A673 (cell line): ENCODE results near the gene RALGAPA1. TPM values are rescaled to one million over a fixed set of nuclear protein-coding genes. Genes with fewer than 3 reads are reported as not detected.
A peak's percentile ranks its signal among the peaks of the same experiment; 100 is the strongest.
"Not testable (repeated sequence)": the region's sequence is repeated elsewhere in the genome, so short reads cannot be mapped to it uniquely, and the experiment has no call there.

Experiments
- Bru-seq: library from RNA; stranded (reverse); fragments of 400-500 nt; gene quantifications from one replicate; lab custom pipeline; 2021; lab: Mats Ljungman, UMichigan
- BruChase-seq, 2 experiments: library from RNA; stranded (reverse); fragments of 400-500 nt; gene quantifications; one replicate each; lab custom pipeline; 2021; lab: Mats Ljungman, UMichigan
- BruUV-seq: library from RNA; stranded (reverse); fragments of 400-500 nt; replicated peaks from 2 replicates; lab custom pipeline; 2021; lab: Mats Ljungman, UMichigan
- CTCF ChIA-PET: fragments of 300-600 bp; sonication (Branson Sonifier 250); formaldehyde crosslinking; loops from one replicate; lab custom pipeline; 2022; ENCODE audit warnings: antibody characterized with exemption; lab: Charles Lee
- POLR2A ChIA-PET: fragments of 300-600 bp; sonication (Branson Sonifier 250); formaldehyde crosslinking; loops from one replicate; lab custom pipeline; 2022; ENCODE audit warnings: antibody characterized with exemption; ENCODE audit not compliant: low non-redundant PET; lab: Charles Lee
- DNase-seq: peaks from one replicate; pipeline ENCODE4 v3.0.0-alpha.2; 2015; ENCODE audit warnings: low spot score
- H3K27ac ChIP-seq: fragments of 200-600 bp; sonication (generic); 2 replicates; pipeline ENCODE4 v1.5.1; 2016; ENCODE audit warnings: mixed run types, low read depth, mild to moderate bottlenecking, mixed read lengths, antibody characterized with exemption, low read length; ENCODE audit not compliant: poor library complexity, severe bottlenecking
- H3K27me3 ChIP-seq: fragments of 200-600 bp; sonication (generic); replicated peaks from 2 replicates; pipeline ENCODE4 v1.6.1; 2017; ENCODE audit warnings: mixed run types, low read depth, mild to moderate bottlenecking, mixed read lengths, antibody characterized with exemption, low read length; ENCODE audit not compliant: insufficient read depth, poor library complexity
- H3K36me3 ChIP-seq: fragments of 200-600 bp; sonication (generic); 2 replicates; pipeline ENCODE4 v1.6.1; 2016; ENCODE audit warnings: mixed run types, mild to moderate bottlenecking, mixed read lengths, antibody characterized with exemption, low read length; ENCODE audit not compliant: insufficient read depth, poor library complexity, severe bottlenecking
- H3K4me1 ChIP-seq: fragments of 200-600 bp; sonication (generic); 2 replicates; pipeline ENCODE4 v1.6.1; 2017; ENCODE audit warnings: mixed run types, mild to moderate bottlenecking, mixed read lengths, antibody characterized with exemption, low read length; ENCODE audit not compliant: insufficient read depth, poor library complexity, severe bottlenecking
- H3K4me3 ChIP-seq: fragments of 200-600 bp; sonication (generic); 2 replicates; pipeline ENCODE4 v1.5.1; 2016; ENCODE audit warnings: low read depth, mixed run types, mild to moderate bottlenecking, mixed read lengths, low read length; ENCODE audit not compliant: poor library complexity, severe bottlenecking
- H3K9me3 ChIP-seq: fragments of 200-600 bp; sonication (generic); 2 replicates; pipeline ENCODE4 v1.6.1; 2016; ENCODE audit warnings: mixed run types, low read depth, mild to moderate bottlenecking, mixed read lengths, antibody characterized with exemption, low read length; ENCODE audit not compliant: poor library complexity, severe bottlenecking
- CTCF ChIP-seq: fragments of 300-800, 200-600 bp; sonication (generic); conservative IDR thresholded peaks from 2 replicates; pipeline ENCODE4 v1.5.1; 2017; ENCODE audit warnings: low read depth, mild to moderate bottlenecking, antibody characterized with exemption, low read length, moderate library complexity, mixed read lengths
- EZH2 ChIP-seq: fragments of 200-600 bp; sonication (generic); IDR thresholded peaks from 2 replicates; pipeline ENCODE4 v1.6.1; 2017; ENCODE audit warnings: borderline replicate concordance, low read depth, mild to moderate bottlenecking, mixed read lengths, antibody characterized with exemption, low read length; ENCODE audit not compliant: poor library complexity, severe bottlenecking
- intact Hi-C: fragments of 100-400 bp; cut with micrococcal nuclease; formaldehyde crosslinking; loops from one replicate; pipeline ENCODE4 v1.10.0; 2022; ENCODE audit not compliant: unreplicated experiment
- long read RNA-seq: library from polyadenylated mRNA; stranded (forward); transcript quantifications from one replicate; pipeline ENCODE4 v2.0.0, GENCODE V29; 2022
- total RNA-seq: library from RNA; stranded (reverse); gene quantifications from 2 replicates; pipeline ENCODE4 v1.2.3, GENCODE V29; 2021

The RALGAPA1 gene
- total RNA-seq (42.4 and 43.5 TPM in 2 replicates), Bru-seq, nascent RNA (percentile 81 among the genes with signal in this experiment), BruChase-seq, experiment 1, labeled RNA remaining after a 2-hour chase (percentile 77 among the genes with signal in this experiment), BruChase-seq, experiment 2, labeled RNA remaining after a 6-hour chase (percentile 74 among the genes with signal in this experiment)
- long read RNA-seq, full-length matches to known transcripts: 2 of 16 reads
- long read RNA-seq, partial matches to known transcripts: 4 of 16 reads
- long read RNA-seq, other reads (novel, unspliced or antisense): 10 of 16 reads

GRCh38 chr14:35808638-35809563, at the start of gene RALGAPA1:
Gene RALGAPA1, minus strand, starts transcription at chr14:35809295. Its CDS starts 460 bp downstream, at chr14:35808835.
- H3K36me3 ChIP-seq, BruUV-seq: not testable (repeated sequence)
- intact Hi-C loops: loop anchor here (5.0 kb wide), 1 partner anchor 112 kb away; no protein-coding TSS in a partner anchor

GRCh38 chr14:35858521-35859209, 49.6 kb upstream of the RALGAPA1 start:
- Histone ChIP-seq H3K4me1 (peaks cover 11% of the 10 kb centered on the region), H3K9me3 (no peaks in the 10 kb centered on the region), H3K27me3 (no peaks in the 10 kb centered on the region), H3K27ac (no peak overlapping the region), H3K4me3 (no peak overlapping the region), H3K36me3 (no peaks in the 10 kb centered on the region)
- BruUV-seq: no TSS peak
- DNase-seq: no peak
- intact Hi-C loops: no loop called here
- ChIA-PET CTCF (no interaction called here), POLR2A (no interaction called here)
- TF ChIP-seq CTCF (no peak), EZH2 (no peak)

More at GRCh38 chr14:35808638-35809563, at the start of gene RALGAPA1:
- CTCF ChIA-PET: interaction anchor here (1.4 kb wide), 2 partner anchors 9 to 13 kb away, joined by 3 to 8 read pairs; no protein-coding TSS in a partner anchor
- peak; percentile 98 for DNase-seq
- H3K27ac ChIP-seq: peak within 1 kb of the TSS; percentile 89
- POLR2A ChIA-PET: interaction anchor here (0.6 to 0.7 kb wide), 3 partner anchors 13 to 969 kb away, joined by 3 to 4 read pairs (median 4); no protein-coding TSS in a partner anchor
- not testable (repeated sequence) for H3K9me3 ChIP-seq, H3K27me3 ChIP-seq
- peak; percentile 42 for TF ChIP-seq CTCF
- peak within 1 kb of the TSS; percentile 93 for H3K4me3 ChIP-seq
- H3K4me1 ChIP-seq: peaks cover 12% of the 10 kb centered on the region

GRCh38 chr14:35855876-35856481, 46.9 kb upstream of the RALGAPA1 start:
- ChIA-PET POLR2A (no interaction called here), CTCF (no interaction called here)
- H3K27ac ChIP-seq: no peak overlapping the region
- peak; percentile 22 for DNase-seq
- peaks cover 11% of the 10 kb centered on the region for H3K4me1 ChIP-seq
- peaks cover 12% of the 10 kb centered on the region for H3K9me3 ChIP-seq
- no peaks in the 10 kb centered on the region for H3K36me3 ChIP-seq
- H3K4me3 ChIP-seq: no peak overlapping the region
- intact Hi-C loops: no loop called here
- TF ChIP-seq EZH2: no peak
- TF ChIP-seq CTCF: no peak
- no peaks in the 10 kb centered on the region for H3K27me3 ChIP-seq
- BruUV-seq: no TSS peak
